H1 (cell line): Measurements from ENCODE around the gene ATMIN. TPM values are rescaled to one million over a fixed set of nuclear protein-coding genes. Genes with fewer than 3 reads are reported as not detected.

ENCODE experiments used
- EZH2 ChIP-seq: fragments of 200-600 bp; sonication (generic); IDR thresholded peaks from 2 replicates; pipeline ENCODE4 v1.7.1; 2012; ENCODE audit warnings: low read depth, mild to moderate bottlenecking, moderate library complexity, low read length, inconsistent platforms; ENCODE audit not compliant: severe bottlenecking
- KDM5A ChIP-seq: fragments of 200-600 bp; IDR thresholded peaks from 2 replicates; pipeline ENCODE4 v1.7.1; 2012; ENCODE audit warnings: mild to moderate bottlenecking, low read length, inconsistent platforms, mixed read lengths
- TAF1 ChIP-seq: IDR thresholded peaks from 2 replicates; pipeline ENCODE4 v1.6.1; 2011; ENCODE audit warnings: mild to moderate bottlenecking, low read depth, low read length
- ZNF274 ChIP-seq: IDR thresholded peaks from 2 replicates; pipeline ENCODE4 v1.7.0; 2012; ENCODE audit warnings: low read length, borderline replicate concordance; ENCODE audit errors: extremely low read depth
- polyA plus RNA-seq, 7 experiments: library from polyadenylated mRNA; depleted of rRNA in 3 of 7; stranded (reverse) in 5 of 7; unstranded in 2 of 7; fragments of >200 nt in 5 of 7; fragments of 200-250 nt in 2 of 7; gene quantifications; 1 replicate in 5 of 7; 2 replicates in 1 of 7; 4 replicates in 1 of 7; pipeline versions ENCODE4 v1.2.1 to v1.2.3, GENCODE V29; 2011 to 2013; ENCODE audit warnings: missing spikeins in 2 of 7, mixed read lengths in 2 of 7
- total RNA-seq: library from RNA; stranded (reverse); fragmentation: NEBNext Ultra II Directional; extraction: Animal tissue kit (Norgen Biotek cat#: 25700); gene quantifications from 2 replicates; pipeline ENCODE4 v1.2.1, GENCODE V29; 2021
- TF ChIP-seq, protein P1 (sequence below): IDR thresholded peaks from 2 replicates; pipeline ENCODE4 v1.6.1; 2012; ENCODE audit warnings: inconsistent platforms

The ATMIN gene
- total and polyA plus RNA-seq, 2 of the 8 experiments (the other 6 are each of a cell fraction or from before 2014, with no cell fraction given) = 34.8 to 59.8 TPM

DNA sequence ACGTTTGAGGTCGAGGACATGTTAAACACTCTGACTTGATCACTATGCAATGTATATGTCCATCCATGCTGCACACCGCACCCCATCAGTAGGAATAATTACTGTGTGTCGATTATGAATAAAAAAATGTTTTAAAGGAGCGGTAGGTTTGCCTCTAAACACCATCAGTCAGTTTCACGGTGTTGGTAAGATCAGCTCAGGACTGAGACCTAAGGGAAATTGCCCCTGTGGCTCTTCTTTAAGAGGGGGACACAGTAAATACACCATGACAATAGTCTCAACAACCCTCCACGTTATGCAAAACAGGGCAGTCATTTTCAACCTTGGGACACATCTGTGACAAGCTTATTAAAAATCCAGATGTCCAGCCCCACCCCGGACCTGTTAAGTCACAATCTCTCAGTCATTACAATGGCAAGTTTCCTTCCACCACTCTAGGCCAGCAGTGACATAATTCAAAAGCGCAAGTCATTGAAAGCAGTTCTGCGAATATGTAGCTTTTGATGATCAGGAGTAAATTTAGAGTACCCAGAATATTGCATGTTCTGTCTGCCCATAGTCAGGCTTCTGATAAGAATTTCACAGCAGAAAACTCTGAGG, 1.2 kb downstream of the ATMIN start (continued):
- TF ChIP-seq EZH2 = no peak
- TF ChIP-seq TAF1 = no peak
- TF ChIP-seq KDM5A = no peak
- no peak for TF ChIP-seq ZNF274
- TF ChIP-seq, protein P1, sequence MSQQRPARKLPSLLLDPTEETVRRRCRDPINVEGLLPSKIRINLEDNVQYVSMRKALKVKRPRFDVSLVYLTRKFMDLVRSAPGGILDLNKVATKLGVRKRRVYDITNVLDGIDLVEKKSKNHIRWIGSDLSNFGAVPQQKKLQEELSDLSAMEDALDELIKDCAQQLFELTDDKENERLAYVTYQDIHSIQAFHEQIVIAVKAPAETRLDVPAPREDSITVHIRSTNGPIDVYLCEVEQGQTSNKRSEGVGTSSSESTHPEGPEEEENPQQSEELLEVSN = no peak
